Neural progenitor cell (in vitro differentiated cells): Measurements from ENCODE around the gene RPL27.

ENCODE experiments used
- EZH2 ChIP-seq: fragments of 200-600 bp; sonication (generic); IDR thresholded peaks from 2 replicates; pipeline ENCODE4 v1.6.1; 2017; ENCODE audit warnings: antibody characterized with exemption, mild to moderate bottlenecking, moderate library complexity
- EZH2phosphoT487 ChIP-seq: fragments of 200-600 bp; sonication (generic); IDR thresholded peaks from 2 replicates; pipeline ENCODE4 v1.6.1; 2017; ENCODE audit warnings: antibody characterized with exemption
- TF ChIP-seq, protein P1 (sequence below): fragments of 200-600 bp; sonication (generic); IDR thresholded peaks from 2 replicates; pipeline ENCODE4 v1.5.1; 2017; ENCODE audit warnings: antibody characterized with exemption, mild to moderate bottlenecking

DNA sequence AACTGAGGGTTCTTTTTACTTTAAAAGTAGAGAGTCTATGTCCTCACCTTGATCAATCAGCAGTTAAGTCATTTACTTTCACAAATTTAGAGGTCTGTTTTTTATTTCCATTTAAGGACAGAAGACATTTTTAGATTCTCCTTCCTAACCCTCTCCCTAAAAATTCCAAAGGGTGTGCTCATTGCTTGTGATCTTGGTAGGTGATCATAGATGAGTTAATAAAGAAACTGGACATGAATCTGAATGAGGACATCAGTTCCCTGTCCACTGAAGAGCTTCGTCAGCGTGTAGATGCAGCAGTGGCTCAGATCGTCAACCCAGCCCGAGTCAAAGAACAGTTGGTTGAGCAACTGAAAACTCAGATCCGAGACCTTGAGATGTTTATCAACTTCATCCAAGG lies 9.1 kb upstream of the RPL27 start:
- TF ChIP-seq, protein P1, sequence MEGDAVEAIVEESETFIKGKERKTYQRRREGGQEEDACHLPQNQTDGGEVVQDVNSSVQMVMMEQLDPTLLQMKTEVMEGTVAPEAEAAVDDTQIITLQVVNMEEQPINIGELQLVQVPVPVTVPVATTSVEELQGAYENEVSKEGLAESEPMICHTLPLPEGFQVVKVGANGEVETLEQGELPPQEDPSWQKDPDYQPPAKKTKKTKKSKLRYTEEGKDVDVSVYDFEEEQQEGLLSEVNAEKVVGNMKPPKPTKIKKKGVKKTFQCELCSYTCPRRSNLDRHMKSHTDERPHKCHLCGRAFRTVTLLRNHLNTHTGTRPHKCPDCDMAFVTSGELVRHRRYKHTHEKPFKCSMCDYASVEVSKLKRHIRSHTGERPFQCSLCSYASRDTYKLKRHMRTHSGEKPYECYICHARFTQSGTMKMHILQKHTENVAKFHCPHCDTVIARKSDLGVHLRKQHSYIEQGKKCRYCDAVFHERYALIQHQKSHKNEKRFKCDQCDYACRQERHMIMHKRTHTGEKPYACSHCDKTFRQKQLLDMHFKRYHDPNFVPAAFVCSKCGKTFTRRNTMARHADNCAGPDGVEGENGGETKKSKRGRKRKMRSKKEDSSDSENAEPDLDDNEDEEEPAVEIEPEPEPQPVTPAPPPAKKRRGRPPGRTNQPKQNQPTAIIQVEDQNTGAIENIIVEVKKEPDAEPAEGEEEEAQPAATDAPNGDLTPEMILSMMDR = no peak
- TF ChIP-seq EZH2 = no peak
- TF ChIP-seq EZH2phosphoT487 = no peak
